Thoracic aorta (tissue), 2 donors: ENCODE measurements around the gene ZBTB40. TPM values are rescaled to one million over a fixed set of nuclear protein-coding genes. Genes with fewer than 3 reads are reported as not detected.

Experiments used
- ATAC-seq: fragments of 150-250 bp; one replicate; pipeline ENCODE4 v1.8.0; 2017; ENCODE audit warnings: low read depth; ENCODE audit not compliant: insufficient number of reproducible peaks, low FRiP score
- DNase-seq: peaks from one replicate; pipeline ENCODE4 v3.0.0-alpha.2; 2020; ENCODE audit warnings: low spot score
- H3K27ac ChIP-seq, 2 donors: fragments of 200-600 bp; sonication (generic); 1 replicate in 1 of 2; 2 replicates in 1 of 2; pipeline ENCODE4 v1.5.1; 2016; ENCODE audit warnings: mild to moderate bottlenecking in 2 of 2, moderate library complexity in 2 of 2
- H3K27me3 ChIP-seq: fragments of 200-600 bp; sonication (generic); replicated peaks from 2 replicates; pipeline ENCODE4 v1.6.0; 2016; ENCODE audit warnings: mild to moderate bottlenecking; ENCODE audit not compliant: insufficient read depth
- H3K36me3 ChIP-seq: fragments of 200-600 bp; sonication (generic); one replicate; pipeline ENCODE4 v1.5.1; 2016
- H3K4me1 ChIP-seq, 2 donors: fragments of 200-600 bp; sonication (generic); 1 replicate in 1 of 2; 2 replicates in 1 of 2; pipeline versions ENCODE4 v1.5.1 to v1.6.0; 2016; ENCODE audit warnings: low read depth in 2 of 2, mild to moderate bottlenecking in 1 of 2; ENCODE audit not compliant: control insufficient read depth in 1 of 2
- H3K4me3 ChIP-seq: fragments of 200-600 bp; sonication (generic); 2 replicates; pipeline ENCODE4 v1.5.1; 2016; ENCODE audit warnings: mild to moderate bottlenecking
- H3K9me3 ChIP-seq: fragments of 200-600 bp; sonication (generic); 2 replicates; pipeline ENCODE4 v1.5.1; 2016
- CTCF ChIP-seq: fragments of 200-600 bp; sonication (generic); IDR thresholded peaks from one replicate; pipeline ENCODE4 v1.5.1; 2019; ENCODE audit warnings: antibody characterized with exemption
- total RNA-seq, 2 donors: library from RNA; depleted of rRNA; stranded (reverse); fragments of >200 nt; gene quantifications; one replicate each; pipeline versions ENCODE4 v1.1.0 to v1.2.3, GENCODE V29; 2016

The ZBTB40 gene
- total RNA-seq = 10 to 100 TPM; 30.4 to 36.4 TPM

GRCh38 chr1:22451702-22452480 is at the start of gene ZBTB40:
Gene ZBTB40, plus strand, starts transcription at chr1:22451851. Its CDS starts 38,098 bp downstream, at chr1:22489949.
- Histone ChIP-seq H3K36me3 (no peaks in the 10 kb centered on the region), H3K4me1 (peaks cover 21 to 73% of the 10 kb centered on the region in 2 donors), H3K27ac (peak within 1 kb of the TSS; percentile 86 to 92), H3K9me3 (no peaks in the 10 kb centered on the region), H3K27me3 (no peaks in the 10 kb centered on the region), H3K4me3 (peak within 1 kb of the TSS; percentile 83)
- ATAC-seq (peak; percentile 90), DNase-seq (peak; percentile 90)
- TF ChIP-seq CTCF = no peak

GRCh38 chr1:22402356-22403053 is 49.1 kb upstream of the ZBTB40 start:
- Histone ChIP-seq H3K27me3 (no peaks in the 10 kb centered on the region), H3K4me1 (no peaks in the 10 kb centered on the region), H3K9me3 (no peaks in the 10 kb centered on the region), H3K27ac (no peak overlapping the region), H3K36me3 (no peaks in the 10 kb centered on the region), H3K4me3 (no peak overlapping the region)
- no peak for ATAC-seq
- TF ChIP-seq CTCF = no peak
- DNase-seq = no peak

- TF ChIP-seq CTCF = no peak
- Histone ChIP-seq H3K36me3 (no peaks in the 10 kb centered on the region), H3K9me3 (no peaks in the 10 kb centered on the region), H3K4me3 (no peak overlapping the region), H3K27ac (no peak overlapping the region), H3K4me1 (no peaks in the 10 kb centered on the region), H3K27me3 (no peaks in the 10 kb centered on the region)
- DNase-seq (no peak), ATAC-seq (no peak)
These were observed 47.2 kb upstream of the ZBTB40 start for GRCh38 chr1:22404486-22404885.

- H3K9me3 ChIP-seq = no peaks in the 10 kb centered on the region
- TF ChIP-seq CTCF = no peak
- H3K4me1 ChIP-seq = no peaks in the 10 kb centered on the region
- no peak overlapping the region for H3K4me3 ChIP-seq
- no peak overlapping the region for H3K27ac ChIP-seq
- ATAC-seq (no peak), DNase-seq (no peak)
- H3K27me3 ChIP-seq = no peaks in the 10 kb centered on the region
- no peaks in the 10 kb centered on the region for H3K36me3 ChIP-seq
These were observed 44.7 kb upstream of the ZBTB40 start for GRCh38 chr1:22406722-22407495.

GRCh38 chr1:22408230-22408629 is 43.4 kb upstream of the ZBTB40 start:
- H3K4me1 ChIP-seq = no peaks in the 10 kb centered on the region
- no peak overlapping the region for H3K4me3 ChIP-seq
- H3K27me3 ChIP-seq = no peaks in the 10 kb centered on the region
- no peak for TF ChIP-seq CTCF
- H3K9me3 ChIP-seq = no peaks in the 10 kb centered on the region
- H3K36me3 ChIP-seq = no peaks in the 10 kb centered on the region
- H3K27ac ChIP-seq = no peak overlapping the region
- no peak for DNase-seq
- ATAC-seq = no peak
